Upper lobe of left lung (tissue), 4 donors: Measurements from ENCODE around the gene L3HYPDH.

Experiments
- CTCF ChIP-seq, 6 experiments: fragments of 450-650 bp in 4 of 6; fragments of 200-600 bp in 2 of 6; sonication (generic) in 2 of 6; IDR thresholded peaks; one replicate each; pipeline ENCODE4 v1.5.1; 2016 to 2019; ENCODE audit warnings: antibody characterized with exemption in 6 of 6
- EP300 ChIP-seq, 4 donors: sonication (generic); formaldehyde crosslinking; IDR thresholded peaks; one replicate each; pipeline ENCODE4 v1.5.1; 2017; ENCODE audit warnings: antibody characterized with exemption in 4 of 4, control low read depth in 2 of 4
- POLR2A ChIP-seq, 4 donors: fragments of 450-650 bp; IDR thresholded peaks; one replicate each; pipeline ENCODE4 v1.5.1; 2016 to 2017; ENCODE audit warnings: antibody characterized with exemption in 4 of 4, mild to moderate bottlenecking in 2 of 4
- POLR2AphosphoS5 ChIP-seq, 2 donors: sonication (generic); formaldehyde crosslinking; IDR thresholded peaks; one replicate each; pipeline ENCODE4 v1.5.1; 2017; ENCODE audit warnings: antibody characterized with exemption in 2 of 2

- TF ChIP-seq EP300 (IDR thresholded peaks at IDR 0.05) (no peak), CTCF (IDR thresholded peaks at IDR 0.05) (no peak), POLR2A (IDR thresholded peaks at IDR 0.05) (no peak), POLR2AphosphoS5 (IDR thresholded peaks at IDR 0.05) (no peak)
These were observed 46.0 kb downstream of the L3HYPDH start for GRCh38 chr14:59438195-59438647.
